NK-92 treated with Interleukin-12 subunit alpha and Interleukin-12 subunit beta, amount 100 ng/mL, for 24 hours (cell line): ENCODE results near the gene ERCC6L2.

Experiments used
- DNase-seq: peaks from one replicate; lab custom pipeline; 2025; lab: John Stamatoyannopoulos, UW

The ERCC6L2 gene

GRCh38 chr9:95924987-95925386, 49.5 kb downstream of the ERCC6L2 start:
- no peak for DNase-seq

- DNase-seq = no peak
Measured at GRCh38 chr9:95927271-95928004, 51.9 kb downstream of the ERCC6L2 start.

GRCh38 chr9:95930277-95930676, 54.8 kb downstream of the ERCC6L2 start:
- no peak for DNase-seq

- no peak for DNase-seq
Measured at GRCh38 chr9:95935861-95936578, 60.5 kb downstream of the ERCC6L2 start.

GRCh38 chr9:95936579-95937075, 61.1 kb downstream of the ERCC6L2 start:
- DNase-seq = no peak

- no peak for DNase-seq
Measured at GRCh38 chr9:95937131-95937530, 61.6 kb downstream of the ERCC6L2 start.

GRCh38 chr9:95938724-95939123, 63.2 kb downstream of the ERCC6L2 start:
- no peak for DNase-seq

GRCh38 chr9:95939472-95939871, 64.0 kb downstream of the ERCC6L2 start:
- DNase-seq = no peak

GRCh38 chr9:95940265-95940664, 64.8 kb downstream of the ERCC6L2 start:
- DNase-seq = no peak

GRCh38 chr9:95942016-95942415, 66.5 kb downstream of the ERCC6L2 start:
- DNase-seq = no peak

- no peak for DNase-seq
Measured at GRCh38 chr9:95947118-95947517, 71.6 kb downstream of the ERCC6L2 start.

- no peak for DNase-seq
Measured at GRCh38 chr9:95952471-95952870, 77.0 kb downstream of the ERCC6L2 start.

- no peak for DNase-seq
Measured at GRCh38 chr9:95953986-95954385, 78.5 kb downstream of the ERCC6L2 start.

- DNase-seq = no peak
Measured at GRCh38 chr9:95954940-95955339, 79.4 kb downstream of the ERCC6L2 start.

GRCh38 chr9:95962936-95963335, 87.4 kb downstream of the ERCC6L2 start:
- no peak for DNase-seq

- DNase-seq = no peak
Measured at GRCh38 chr9:95963659-95964058, 88.2 kb downstream of the ERCC6L2 start.

- DNase-seq = no peak
Measured at GRCh38 chr9:95966306-95966705, 90.8 kb downstream of the ERCC6L2 start.

- DNase-seq = no peak
Measured at GRCh38 chr9:95970317-95970716, 94.8 kb downstream of the ERCC6L2 start.

GRCh38 chr9:95971815-95972214, 96.3 kb downstream of the ERCC6L2 start:
- DNase-seq = no peak

GRCh38 chr9:95974389-95974788, 98.9 kb downstream of the ERCC6L2 start:
- DNase-seq = no peak

- no peak for DNase-seq
Measured at GRCh38 chr9:95977371-95977770, 101.9 kb downstream of the ERCC6L2 start.

GRCh38 chr9:95978106-95978505, 102.6 kb downstream of the ERCC6L2 start:
- no peak for DNase-seq

GRCh38 chr9:95979446-95979845, 104.0 kb downstream of the ERCC6L2 start:
- DNase-seq = no peak
